Calu3 (cell line): ENCODE results near the gene EFEMP1. TPM values are rescaled to one million over a fixed set of nuclear protein-coding genes. Genes with fewer than 3 reads are reported as not detected.
A peak's percentile ranks its signal among the peaks of the same experiment; 100 is the strongest.

Experiments used
- BruUV-seq: library from RNA; stranded (reverse); fragments of 400-500 nt; replicated peaks from 2 replicates; lab custom pipeline; 2021; lab: Mats Ljungman, UMichigan
- CTCF ChIA-PET: fragments of 300-600 bp; sonication (Branson Sonifier 250); formaldehyde crosslinking; loops from one replicate; lab custom pipeline; 2022; ENCODE audit warnings: antibody characterized with exemption; lab: Charles Lee
- DNase-seq: peaks from one replicate; pipeline ENCODE4 v3.0.0; 2022
- H3K27ac Mint-ChIP-seq: one replicate; pipeline ENCODE4 v1.8.0; 2022; ENCODE audit warnings: mixed read lengths; ENCODE audit not compliant: unreplicated experiment
- H3K27me3 Mint-ChIP-seq: one replicate; pipeline ENCODE4 v1.8.0; 2022; ENCODE audit warnings: mixed read lengths; ENCODE audit not compliant: unreplicated experiment
- H3K36me3 Mint-ChIP-seq: one replicate; pipeline ENCODE4 v1.8.0; 2022; ENCODE audit warnings: mild to moderate bottlenecking, moderate library complexity, mixed read lengths; ENCODE audit not compliant: insufficient read depth, unreplicated experiment
- H3K4me1 Mint-ChIP-seq: one replicate; pipeline ENCODE4 v1.8.0; 2022; ENCODE audit warnings: mild to moderate bottlenecking, low read depth, mixed read lengths; ENCODE audit not compliant: unreplicated experiment
- H3K4me3 Mint-ChIP-seq: one replicate; pipeline ENCODE4 v1.8.0; 2022; ENCODE audit warnings: mild to moderate bottlenecking, low read depth, moderate library complexity, mixed read lengths; ENCODE audit not compliant: unreplicated experiment
- H3K9me3 Mint-ChIP-seq: one replicate; pipeline ENCODE4 v1.8.0; 2022; ENCODE audit warnings: low read depth, mixed read lengths; ENCODE audit not compliant: unreplicated experiment
- intact Hi-C: fragments of 100-400 bp; cut with micrococcal nuclease; formaldehyde crosslinking; loops from one replicate; pipeline ENCODE4 v1.10.0; 2022; ENCODE audit not compliant: unreplicated experiment
- total RNA-seq: library from RNA; stranded (reverse); gene quantifications from 2 replicates; pipeline ENCODE4 v1.2.3, GENCODE V29; 2022
- TF ChIP-seq, protein P1 (sequence below): fragments of 200-600 bp; IDR thresholded peaks from one replicate; pipeline ENCODE4 v1.8.0; 2022; ENCODE audit warnings: antibody characterized with exemption; ENCODE audit not compliant: unreplicated experiment

Gene EFEMP1
- total RNA-seq, 1 experiment from 2014 or later = 51.5 TPM

DNA sequence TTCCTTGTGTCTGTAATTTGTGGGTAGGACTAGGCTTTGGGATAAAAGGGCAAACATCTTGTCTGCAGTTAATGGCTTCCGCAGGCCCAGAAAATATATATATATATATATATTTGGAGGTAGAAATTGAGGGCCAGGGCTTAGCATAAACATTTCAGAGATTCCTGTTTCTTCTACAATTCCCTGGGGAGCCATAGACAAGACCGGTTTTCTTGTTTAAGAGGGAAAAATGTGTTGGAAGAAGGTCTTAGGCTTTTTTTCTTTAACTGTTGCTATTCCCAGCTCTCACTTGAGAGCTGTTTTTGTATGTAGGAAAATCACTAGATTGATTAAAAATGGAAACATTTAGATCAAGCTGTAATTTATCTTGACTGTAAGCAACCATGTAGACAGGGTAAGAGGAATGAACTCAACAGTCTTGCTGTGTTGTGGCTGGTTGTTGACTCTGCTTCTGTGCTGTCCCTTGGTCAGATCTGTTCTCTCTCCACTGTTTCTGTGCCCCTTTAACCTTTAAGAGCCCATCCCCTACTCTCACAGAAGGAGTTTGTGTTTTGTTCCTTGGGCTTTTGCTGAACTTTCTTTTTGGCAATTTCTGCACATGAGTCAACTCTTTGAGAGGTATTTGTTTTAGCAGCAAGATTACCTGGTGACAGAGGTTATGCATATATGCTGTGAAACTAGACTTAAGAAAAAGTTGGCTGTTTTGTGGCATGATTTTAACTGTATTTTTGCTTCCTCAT, 58.3 kb downstream of the EFEMP1 start:
- no peak overlapping the region for H3K27ac Mint-ChIP-seq
- no peak overlapping the region for H3K4me3 Mint-ChIP-seq
- no TSS peak for BruUV-seq
- intact Hi-C loops = no loop called here
- CTCF ChIA-PET = no interaction called here
- H3K27me3 Mint-ChIP-seq = no peaks in the 10 kb centered on the region
- no peak for DNase-seq
- H3K4me1 Mint-ChIP-seq = peaks cover 14% of the 10 kb centered on the region
- no peaks in the 10 kb centered on the region for H3K9me3 Mint-ChIP-seq
- peaks cover 7% of the 10 kb centered on the region for H3K36me3 Mint-ChIP-seq
- TF ChIP-seq, protein P1, sequence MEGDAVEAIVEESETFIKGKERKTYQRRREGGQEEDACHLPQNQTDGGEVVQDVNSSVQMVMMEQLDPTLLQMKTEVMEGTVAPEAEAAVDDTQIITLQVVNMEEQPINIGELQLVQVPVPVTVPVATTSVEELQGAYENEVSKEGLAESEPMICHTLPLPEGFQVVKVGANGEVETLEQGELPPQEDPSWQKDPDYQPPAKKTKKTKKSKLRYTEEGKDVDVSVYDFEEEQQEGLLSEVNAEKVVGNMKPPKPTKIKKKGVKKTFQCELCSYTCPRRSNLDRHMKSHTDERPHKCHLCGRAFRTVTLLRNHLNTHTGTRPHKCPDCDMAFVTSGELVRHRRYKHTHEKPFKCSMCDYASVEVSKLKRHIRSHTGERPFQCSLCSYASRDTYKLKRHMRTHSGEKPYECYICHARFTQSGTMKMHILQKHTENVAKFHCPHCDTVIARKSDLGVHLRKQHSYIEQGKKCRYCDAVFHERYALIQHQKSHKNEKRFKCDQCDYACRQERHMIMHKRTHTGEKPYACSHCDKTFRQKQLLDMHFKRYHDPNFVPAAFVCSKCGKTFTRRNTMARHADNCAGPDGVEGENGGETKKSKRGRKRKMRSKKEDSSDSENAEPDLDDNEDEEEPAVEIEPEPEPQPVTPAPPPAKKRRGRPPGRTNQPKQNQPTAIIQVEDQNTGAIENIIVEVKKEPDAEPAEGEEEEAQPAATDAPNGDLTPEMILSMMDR = no peak

DNA sequence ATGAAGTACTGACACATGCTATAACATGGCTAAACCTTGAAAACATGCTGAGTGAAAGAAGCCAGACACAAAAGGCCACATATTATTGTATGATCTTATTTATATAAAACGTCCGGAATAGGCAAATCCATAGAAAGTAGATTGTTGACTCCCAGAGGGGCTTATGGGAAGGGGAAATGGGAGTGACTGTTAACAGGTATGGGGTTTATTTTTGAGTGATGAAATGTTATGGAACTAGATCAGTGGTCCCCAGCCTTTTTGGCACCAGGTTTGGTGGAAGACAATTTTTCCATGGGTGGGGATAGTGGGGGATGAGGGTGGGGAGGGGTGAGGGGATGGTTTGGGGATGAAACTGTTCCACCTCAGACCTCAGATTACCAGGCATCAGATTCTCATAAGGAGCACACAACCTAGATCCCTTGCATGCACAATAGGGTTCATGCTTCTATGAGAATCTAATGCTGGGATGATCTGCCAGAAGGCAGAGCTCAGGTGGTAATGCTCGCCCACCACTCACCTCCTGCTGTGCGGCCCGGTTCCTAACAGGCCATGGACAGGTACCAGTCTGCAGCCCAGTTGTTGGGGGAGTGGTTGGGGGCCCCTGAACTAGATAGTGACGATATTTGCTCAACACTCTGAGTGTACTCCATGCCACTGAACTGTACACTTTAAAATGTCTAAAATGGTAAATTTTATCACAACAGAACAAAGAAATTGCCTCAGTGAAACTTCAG, 59.1 kb downstream of the EFEMP1 start:
- DNase-seq = no peak
- no TSS peak for BruUV-seq
- Mint-ChIP-seq H3K36me3 (peaks cover 7% of the 10 kb centered on the region), H3K9me3 (no peaks in the 10 kb centered on the region), H3K27ac (no peak overlapping the region), H3K4me3 (no peak overlapping the region), H3K27me3 (no peaks in the 10 kb centered on the region), H3K4me1 (peaks cover 14% of the 10 kb centered on the region)
- CTCF ChIA-PET = interaction anchor here (0.6 kb wide), 1 partner anchor 988 kb away, joined by 3 read pairs; no protein-coding TSS in a partner anchor
- TF ChIP-seq, protein P1 = no peak
- intact Hi-C loops = no loop called here

DNA sequence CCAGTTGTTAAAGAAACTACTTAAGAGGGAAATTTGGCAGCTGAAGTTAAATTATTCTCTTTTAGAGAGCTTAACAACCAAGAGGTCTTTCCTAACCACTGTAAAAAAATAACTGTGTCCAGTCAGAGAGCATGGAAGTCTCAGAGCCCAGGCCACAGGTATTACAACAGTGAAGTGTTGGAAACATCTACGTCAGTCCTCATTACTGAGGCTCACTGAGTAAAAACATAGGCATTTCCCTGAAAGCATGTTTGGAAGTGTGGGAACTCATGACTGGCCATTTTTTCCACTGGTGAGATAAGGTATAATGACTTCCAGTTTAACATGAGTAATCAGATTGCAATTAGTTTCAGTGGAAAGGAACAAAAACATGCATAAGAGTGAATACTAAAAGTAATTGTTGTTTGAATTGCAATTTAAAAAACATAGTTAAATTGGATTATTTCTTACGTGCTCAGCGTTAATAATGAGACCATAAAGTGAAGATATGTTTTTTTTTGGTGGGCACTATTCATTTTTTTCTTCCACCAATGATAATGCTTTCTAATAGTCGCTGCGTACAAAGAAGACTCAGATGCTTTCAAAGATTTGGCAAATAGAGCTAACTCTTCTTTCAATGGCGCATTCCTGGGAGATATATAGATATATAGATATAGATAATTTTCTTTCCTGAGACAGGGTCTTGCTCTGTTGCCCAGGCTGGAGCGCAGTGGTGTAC, 60.8 kb downstream of the EFEMP1 start:
- Mint-ChIP-seq H3K4me1 (peaks cover 15% of the 10 kb centered on the region), H3K9me3 (no peaks in the 10 kb centered on the region), H3K27ac (peak overlapping the region; percentile 37), H3K36me3 (peaks cover 7% of the 10 kb centered on the region), H3K27me3 (no peaks in the 10 kb centered on the region), H3K4me3 (no peak overlapping the region)
- CTCF ChIA-PET = no interaction called here
- TF ChIP-seq, protein P1 = no peak
- BruUV-seq = no TSS peak
- peak; percentile 32 for DNase-seq
- intact Hi-C loops = no loop called here

DNA sequence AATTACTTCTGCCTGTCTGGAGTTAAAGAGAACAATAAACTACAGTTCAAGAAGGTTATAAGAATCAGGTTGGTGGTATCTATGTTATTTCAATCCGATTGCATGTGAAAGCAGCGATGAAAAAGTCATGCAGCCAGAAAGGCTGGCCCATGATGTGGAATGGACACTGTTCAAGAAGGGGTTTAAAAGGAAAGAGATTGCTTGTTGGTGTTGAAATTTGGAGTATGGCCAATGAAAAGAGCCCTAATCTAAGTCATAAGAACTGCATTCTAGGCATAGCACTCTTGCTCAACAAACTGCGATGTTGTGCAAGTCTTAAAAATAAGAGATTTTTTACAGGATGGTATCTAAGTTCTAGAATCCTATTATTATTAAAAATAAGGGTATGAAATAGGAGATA, 61.3 kb downstream of the EFEMP1 start:
- no TSS peak for BruUV-seq
- TF ChIP-seq, protein P1 = no peak
- H3K36me3 Mint-ChIP-seq = peaks cover 7% of the 10 kb centered on the region
- intact Hi-C loops = no loop called here
- no peaks in the 10 kb centered on the region for H3K9me3 Mint-ChIP-seq
- DNase-seq = no peak
- H3K4me3 Mint-ChIP-seq = no peak overlapping the region
- peaks cover 20% of the 10 kb centered on the region for H3K4me1 Mint-ChIP-seq
- peak overlapping the region; percentile 37 for H3K27ac Mint-ChIP-seq
- CTCF ChIA-PET = no interaction called here
- H3K27me3 Mint-ChIP-seq = no peaks in the 10 kb centered on the region
